K562 (cell line): ENCODE results near the gene ANKRD13A. TPM values are rescaled to one million over a fixed set of nuclear protein-coding genes. Genes with fewer than 3 reads are reported as not detected.

Source experiments
- BRD9 ChIP-seq: fragments of 450-650 bp; IDR thresholded peaks from 2 replicates; pipeline ENCODE4 v1.6.1; 2018; ENCODE audit warnings: low read depth; ENCODE audit not compliant: partially characterized antibody
- CREB3L1 ChIP-seq: fragments of 450-650 bp; IDR thresholded peaks from 2 replicates; pipeline ENCODE4 v1.6.1; 2014; ENCODE audit warnings: low read depth, mild to moderate bottlenecking, moderate library complexity, borderline replicate concordance
- EHMT2 ChIP-seq: fragments of 450-650 bp; IDR thresholded peaks from 2 replicates; pipeline ENCODE4 v1.6.1; 2018; ENCODE audit warnings: antibody characterized with exemption
- ELF2 ChIP-seq: fragments of 250-450 bp; sonication (Bioruptor Pico); IDR thresholded peaks from 2 replicates; pipeline ENCODE4 v1.5.0; 2021; ENCODE audit warnings: mild to moderate bottlenecking
- KLF1 ChIP-seq: fragments of 450-650 bp; IDR thresholded peaks from 2 replicates; pipeline ENCODE4 v1.6.1; 2016; ENCODE audit warnings: missing genetic modification characterization, missing compliant biosample characterization
- MAFK ChIP-seq: IDR thresholded peaks from 2 replicates; pipeline ENCODE4 v1.6.1; 2011; ENCODE audit warnings: low read length, improper control_type of control experiment
- MTA3 ChIP-seq: fragments of 450-650 bp; formaldehyde crosslinking; IDR thresholded peaks from 2 replicates; pipeline ENCODE4 v1.6.1; 2017; ENCODE audit warnings: mild to moderate bottlenecking, borderline replicate concordance
- NUFIP1 ChIP-seq: fragments of 450-650 bp; IDR thresholded peaks from 2 replicates; pipeline ENCODE4 v1.6.1; 2018; ENCODE audit not compliant: partially characterized antibody
- RREB1 ChIP-seq: fragments of 250-450 bp; sonication (Bioruptor Pico); IDR thresholded peaks from 2 replicates; pipeline ENCODE4 v1.4.0; 2020
- THAP12 ChIP-seq: fragments of 250-450 bp; sonication (Bioruptor Pico); IDR thresholded peaks from 2 replicates; pipeline ENCODE4 v1.9.0; 2021; ENCODE audit warnings: mild to moderate bottlenecking, inconsistent platforms
- polyA plus RNA-seq, 8 experiments: library from polyadenylated mRNA; depleted of rRNA in 4 of 8; stranded (reverse) in 5 of 8; unstranded in 3 of 8; fragments of >200 nt; fragmentation: Nextera tagmentation in 2 of 8; fragmentation: Illumina TruSeq in 1 of 8; extraction: Ambion mirVana in 2 of 8; extraction: Trizol in 1 of 8; gene quantifications; 2 replicates each; pipeline versions ENCODE4 v1.2.1 to v1.2.3, GENCODE V29; 2011 to 2014; ENCODE audit warnings: inconsistent platforms in 1 of 8, missing spikeins in 1 of 8
- total RNA-seq, 7 experiments: library from RNA; depleted of rRNA in 6 of 7; stranded (reverse); fragments of >200 nt in 6 of 7; fragmentation: Illumina TruSeq in 2 of 7; extraction: Trizol in 2 of 7; gene quantifications; 2 replicates each; pipeline versions ENCODE4 v1.2.1 to v1.2.3, GENCODE V29; 2011 to 2021; ENCODE audit warnings: low replicate concordance in 1 of 7
- TF ChIP-seq, protein P1 (sequence below): fragments of 450-650 bp; IDR thresholded peaks from 2 replicates; pipeline ENCODE4 v1.6.1; 2018; ENCODE audit not compliant: partially characterized antibody

The ANKRD13A gene
- total and polyA plus RNA-seq, 9 of the 15 experiments (the other 6 are each of a cell fraction or from before 2014, with no cell fraction given): 5.0 to 55.0 (median 41.5) TPM

GRCh38 chr12:110048242-110049027, 49.2 kb downstream of the ANKRD13A start, which contains the start of gene C12orf76 (continued):
- TF ChIP-seq KLF1 (tag): peak; percentile 91
- peak; percentile 50; the same call in 1 of the 2 replicates for TF ChIP-seq EHMT2
- peak; percentile 87 for TF ChIP-seq RREB1 (CRISPR knock-in tag)
- TF ChIP-seq NUFIP1: no peak
- TF ChIP-seq ELF2 (CRISPR knock-in tag): 0 out of 2 replicates have a peak, but pooled peaks have one; percentile 58
- TF ChIP-seq, protein P1, sequence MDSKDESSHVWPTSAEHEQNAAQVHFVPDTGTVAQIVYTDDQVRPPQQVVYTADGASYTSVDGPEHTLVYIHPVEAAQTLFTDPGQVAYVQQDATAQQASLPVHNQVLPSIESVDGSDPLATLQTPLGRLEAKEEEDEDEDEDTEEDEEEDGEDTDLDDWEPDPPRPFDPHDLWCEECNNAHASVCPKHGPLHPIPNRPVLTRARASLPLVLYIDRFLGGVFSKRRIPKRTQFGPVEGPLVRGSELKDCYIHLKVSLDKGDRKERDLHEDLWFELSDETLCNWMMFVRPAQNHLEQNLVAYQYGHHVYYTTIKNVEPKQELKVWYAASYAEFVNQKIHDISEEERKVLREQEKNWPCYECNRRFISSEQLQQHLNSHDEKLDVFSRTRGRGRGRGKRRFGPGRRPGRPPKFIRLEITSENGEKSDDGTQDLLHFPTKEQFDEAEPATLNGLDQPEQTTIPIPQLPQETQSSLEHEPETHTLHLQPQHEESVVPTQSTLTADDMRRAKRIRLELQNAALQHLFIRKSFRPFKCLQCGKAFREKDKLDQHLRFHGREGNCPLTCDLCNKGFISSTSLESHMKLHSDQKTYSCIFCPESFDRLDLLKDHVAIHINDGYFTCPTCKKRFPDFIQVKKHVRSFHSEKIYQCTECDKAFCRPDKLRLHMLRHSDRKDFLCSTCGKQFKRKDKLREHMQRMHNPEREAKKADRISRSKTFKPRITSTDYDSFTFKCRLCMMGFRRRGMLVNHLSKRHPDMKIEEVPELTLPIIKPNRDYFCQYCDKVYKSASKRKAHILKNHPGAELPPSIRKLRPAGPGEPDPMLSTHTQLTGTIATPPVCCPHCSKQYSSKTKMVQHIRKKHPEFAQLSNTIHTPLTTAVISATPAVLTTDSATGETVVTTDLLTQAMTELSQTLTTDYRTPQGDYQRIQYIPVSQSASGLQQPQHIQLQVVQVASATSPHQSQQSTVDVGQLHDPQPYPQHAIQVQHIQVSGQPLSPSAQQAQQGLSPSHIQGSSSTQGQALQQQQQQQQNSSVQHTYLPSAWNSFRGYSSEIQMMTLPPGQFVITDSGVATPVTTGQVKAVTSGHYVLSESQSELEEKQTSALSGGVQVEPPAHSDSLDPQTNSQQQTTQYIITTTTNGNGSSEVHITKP: peak; percentile 58
- peak; percentile 73; the same call in 1 of the 2 replicates for TF ChIP-seq CREB3L1
- peak; percentile 5; the same call in 1 of the 2 replicates for TF ChIP-seq MAFK
- TF ChIP-seq MTA3: peak; percentile 86; the same call in 1 of the 2 replicates
- TF ChIP-seq THAP12: 0 out of 2 replicates have a peak, but pooled peaks have one; percentile 8
- TF ChIP-seq BRD9: peak; percentile 38
